HG02973 (cell line): Measurements from ENCODE around the gene METTL5.

Experiments used
- ATAC-seq: cut with Tn5 transposase; IDR thresholded peaks from one replicate; pipeline ENCODE4 v1.9.1; 2021; ENCODE audit warnings: moderate library complexity; ENCODE audit not compliant: unreplicated experiment

METTL5 gene

DNA sequence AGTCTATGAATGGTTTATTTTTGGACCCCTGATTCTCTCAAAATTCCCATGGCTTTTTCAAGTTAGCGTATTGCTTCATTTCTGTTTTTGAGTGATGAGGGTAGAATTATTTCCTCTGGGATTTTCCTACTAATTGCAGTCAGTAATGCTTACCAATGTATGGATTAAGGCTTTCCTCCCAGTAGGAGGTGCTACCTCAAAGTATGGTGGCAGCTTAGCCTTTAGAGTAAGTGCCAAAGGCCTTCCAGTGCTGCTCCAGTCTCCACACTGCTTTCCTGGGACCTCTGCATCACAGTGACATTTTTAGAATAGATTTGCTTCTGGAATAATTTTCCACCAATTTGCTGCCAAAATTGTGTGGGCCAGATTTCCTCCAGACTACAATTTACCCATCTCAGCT is 42.2 kb downstream of the METTL5 start:
- no peak for ATAC-seq

DNA sequence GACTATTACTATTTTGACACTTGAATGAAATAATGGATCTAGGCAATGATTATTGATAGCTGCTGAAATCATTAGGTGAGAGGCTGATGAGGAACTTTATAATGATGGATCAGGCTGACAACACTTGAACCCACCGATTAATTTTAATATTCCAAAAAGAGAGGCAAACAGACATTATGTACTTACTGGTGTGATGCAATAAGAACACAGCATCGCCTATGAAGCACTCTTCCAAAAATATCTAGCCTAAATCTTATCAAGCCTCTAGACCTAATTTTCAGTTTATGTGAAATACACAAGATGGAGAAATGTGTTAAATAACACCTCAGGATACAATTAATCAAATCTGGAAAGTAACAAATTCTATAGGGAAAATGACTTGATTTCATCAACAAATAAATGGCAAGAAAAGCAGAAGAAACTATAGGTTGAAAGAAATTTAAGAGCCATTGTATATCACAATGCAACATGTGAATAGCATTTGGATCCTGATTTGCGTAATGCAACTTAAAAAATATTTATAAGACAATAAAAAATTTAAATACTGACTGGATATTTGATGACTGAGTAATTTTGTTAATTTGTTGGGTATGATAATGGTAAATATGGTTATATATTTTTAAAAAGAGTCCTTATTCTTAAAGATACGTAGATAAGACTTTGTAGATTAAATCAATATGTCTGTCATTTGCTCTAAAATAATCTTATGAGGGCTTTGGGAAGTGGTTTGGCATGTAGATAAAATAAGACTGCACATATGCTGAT is 43.3 kb downstream of the METTL5 start:
- ATAC-seq, result no peak

DNA sequence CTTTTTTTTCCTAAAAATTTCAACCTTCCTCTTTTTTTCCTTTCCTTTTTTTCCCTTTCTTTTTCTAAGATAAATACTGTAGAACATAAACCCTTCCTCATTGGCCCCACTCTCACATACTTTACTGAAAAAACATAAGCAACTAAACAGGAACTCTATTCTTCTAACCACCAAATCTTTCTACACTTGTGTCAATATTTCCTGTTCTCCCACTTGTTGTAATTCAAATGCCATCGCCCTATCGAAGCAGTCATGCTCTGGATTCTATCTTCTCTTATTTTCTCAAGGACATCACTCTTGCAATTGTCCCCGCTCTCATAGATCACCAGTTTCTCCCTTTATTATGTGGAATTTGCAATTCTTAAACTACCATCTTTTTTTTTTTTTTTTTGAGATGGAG is 46.3 kb downstream of the METTL5 start:
- no peak for ATAC-seq

DNA sequence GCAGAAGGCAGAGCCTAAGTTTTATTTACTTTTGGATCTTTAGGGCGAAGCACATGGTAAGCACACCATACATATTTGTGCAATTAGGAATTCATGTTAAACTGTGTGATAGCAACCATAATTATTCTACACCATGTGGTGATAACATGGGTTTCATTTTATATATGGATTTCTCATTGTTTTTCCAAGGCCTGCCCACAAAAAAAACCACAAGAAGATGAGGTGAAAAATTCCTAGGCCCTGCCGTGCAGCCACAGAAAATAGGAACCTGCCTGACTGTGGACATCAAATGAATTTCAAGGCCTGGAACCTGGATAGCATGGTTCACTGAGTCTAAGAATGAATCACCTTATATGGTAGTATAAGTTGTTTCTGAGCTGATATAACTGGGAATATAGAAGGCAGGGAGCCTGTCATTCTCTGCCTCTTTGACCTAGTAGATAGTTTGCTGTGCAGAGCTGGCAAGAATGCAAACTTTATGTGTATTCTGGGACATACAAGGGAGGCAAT is 48.4 kb downstream of the METTL5 start:
- ATAC-seq, result no peak

DNA sequence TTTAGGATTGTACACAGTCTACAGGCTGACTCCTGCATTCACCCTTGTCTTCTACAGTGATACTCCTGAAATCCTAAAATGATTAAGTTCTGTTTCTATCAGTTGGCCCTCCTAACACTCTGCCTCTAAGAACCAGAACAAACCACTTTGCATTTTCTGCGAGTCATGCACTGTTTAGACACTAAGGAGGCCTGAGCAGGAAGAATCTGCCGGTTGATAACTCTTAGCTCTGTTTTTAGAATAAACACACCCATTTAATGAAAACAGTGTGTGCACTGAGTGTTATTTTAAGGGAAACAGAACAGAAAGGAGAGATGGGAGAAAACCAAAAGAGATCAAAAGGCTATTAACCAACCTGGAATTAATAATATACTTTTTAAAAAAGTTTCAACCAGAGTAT is 48.9 kb downstream of the METTL5 start:
- ATAC-seq, result no peak

DNA sequence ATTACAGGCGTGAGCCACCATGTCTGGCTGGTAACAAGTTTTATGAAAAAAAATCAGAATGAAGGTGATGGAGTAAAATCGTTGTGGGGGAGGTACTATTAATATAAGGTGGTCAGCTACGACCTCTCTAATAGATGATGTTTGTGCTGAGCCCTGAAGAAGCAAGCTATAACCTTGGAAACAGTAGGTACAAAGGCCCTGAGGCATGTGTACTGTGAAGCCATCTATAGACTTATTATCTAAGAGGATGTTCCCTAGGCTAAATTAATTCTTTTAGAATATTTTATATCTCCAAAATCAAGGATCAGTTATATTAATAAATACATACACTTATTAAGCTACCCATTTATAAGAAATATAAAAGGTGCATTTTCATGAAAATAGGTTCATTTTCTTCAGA is 49.4 kb downstream of the METTL5 start:
- no peak for ATAC-seq

DNA sequence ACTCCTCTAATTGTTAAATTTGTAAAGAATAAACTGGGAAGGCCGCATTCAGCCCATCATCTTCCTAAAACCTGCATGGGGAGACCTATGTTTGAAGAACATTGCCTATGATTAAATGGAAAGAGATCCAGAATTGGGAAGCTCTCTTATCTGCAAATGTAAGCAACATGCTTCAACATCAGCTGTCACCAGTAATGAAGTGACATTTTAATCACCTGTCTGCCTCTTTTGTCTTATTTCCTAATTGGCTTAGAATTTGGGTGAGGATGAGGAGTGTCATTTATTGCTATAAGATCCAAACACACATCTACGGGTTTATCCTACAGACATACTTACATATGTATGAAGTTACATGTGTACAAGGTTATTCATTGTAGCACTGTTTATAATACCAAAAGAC is 52.1 kb downstream of the METTL5 start:
- ATAC-seq, result no peak

DNA sequence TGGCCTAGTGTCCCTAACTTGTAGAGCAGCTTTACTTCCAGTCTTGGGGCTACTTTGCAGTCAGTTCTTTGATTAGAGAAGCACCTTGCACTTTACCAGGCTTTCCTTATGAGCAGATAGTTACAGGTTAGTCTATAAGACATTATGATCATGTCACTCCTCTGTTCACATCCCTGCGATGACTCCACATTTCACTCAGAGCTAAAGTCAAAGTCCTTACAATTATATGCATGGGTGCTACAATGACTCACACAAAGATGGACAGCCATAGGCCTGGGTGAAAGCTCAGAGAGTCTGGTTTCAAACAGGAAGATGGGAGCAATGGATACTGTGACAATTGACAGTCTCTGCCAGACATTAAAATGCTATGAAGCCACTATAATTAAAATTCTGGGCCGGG is 53.1 kb downstream of the METTL5 start:
- ATAC-seq, result no peak

DNA sequence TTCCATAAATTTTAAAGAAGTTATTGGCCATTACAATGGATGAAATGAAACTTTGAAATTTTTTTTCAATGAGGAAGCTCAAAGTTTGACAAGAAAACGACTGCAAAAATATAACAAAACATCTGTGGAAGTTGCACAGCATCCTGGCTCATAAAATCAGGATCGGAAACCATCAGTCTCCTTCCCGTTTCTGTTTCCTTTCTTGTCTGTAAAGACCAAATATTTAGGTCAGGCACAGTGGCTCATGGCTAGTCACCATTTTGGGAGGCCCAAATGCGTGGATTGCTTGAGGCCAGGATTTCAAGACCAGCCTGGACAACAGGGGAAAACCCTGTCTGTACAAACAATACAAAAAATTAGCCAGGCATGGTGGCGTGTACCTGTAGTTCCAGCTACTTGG is 53.7 kb downstream of the METTL5 start:
- no peak for ATAC-seq

DNA sequence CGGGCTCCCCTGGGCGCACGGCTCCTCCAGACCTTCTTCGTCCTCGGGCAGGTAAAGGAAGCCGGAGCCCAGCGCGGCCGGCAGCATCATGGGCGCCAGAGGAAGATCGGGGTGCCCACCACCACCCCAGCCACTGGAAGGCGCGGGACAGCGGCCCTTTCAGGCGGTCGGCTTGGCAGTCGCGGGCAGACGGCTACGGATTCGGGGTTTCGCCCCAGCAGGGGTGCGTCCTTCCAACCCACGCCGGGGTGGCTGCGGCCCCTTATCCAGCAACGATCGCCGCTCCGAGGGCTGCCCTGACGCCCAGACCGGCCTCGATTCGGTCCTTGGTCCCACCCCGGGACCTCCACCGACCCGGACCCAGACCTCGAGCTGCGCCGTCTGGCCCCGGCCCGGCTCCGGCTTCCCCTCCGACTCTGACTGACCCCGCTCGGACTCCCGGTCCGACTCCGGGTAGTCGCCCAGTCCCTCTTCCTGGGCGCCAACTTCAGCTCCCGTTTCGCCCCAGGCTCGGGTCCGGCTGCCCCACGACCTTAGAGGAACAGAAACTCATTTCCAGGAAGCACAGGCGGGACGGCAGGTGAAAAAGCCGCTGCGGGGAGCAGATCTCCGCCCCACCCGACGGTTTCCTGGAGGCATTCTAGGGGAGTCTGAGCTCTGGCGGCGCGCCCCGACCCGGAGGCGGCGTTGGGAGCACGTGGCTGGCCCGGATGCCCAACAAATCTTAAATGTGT is 56.3 kb downstream of the METTL5 start:
- no peak for ATAC-seq

DNA sequence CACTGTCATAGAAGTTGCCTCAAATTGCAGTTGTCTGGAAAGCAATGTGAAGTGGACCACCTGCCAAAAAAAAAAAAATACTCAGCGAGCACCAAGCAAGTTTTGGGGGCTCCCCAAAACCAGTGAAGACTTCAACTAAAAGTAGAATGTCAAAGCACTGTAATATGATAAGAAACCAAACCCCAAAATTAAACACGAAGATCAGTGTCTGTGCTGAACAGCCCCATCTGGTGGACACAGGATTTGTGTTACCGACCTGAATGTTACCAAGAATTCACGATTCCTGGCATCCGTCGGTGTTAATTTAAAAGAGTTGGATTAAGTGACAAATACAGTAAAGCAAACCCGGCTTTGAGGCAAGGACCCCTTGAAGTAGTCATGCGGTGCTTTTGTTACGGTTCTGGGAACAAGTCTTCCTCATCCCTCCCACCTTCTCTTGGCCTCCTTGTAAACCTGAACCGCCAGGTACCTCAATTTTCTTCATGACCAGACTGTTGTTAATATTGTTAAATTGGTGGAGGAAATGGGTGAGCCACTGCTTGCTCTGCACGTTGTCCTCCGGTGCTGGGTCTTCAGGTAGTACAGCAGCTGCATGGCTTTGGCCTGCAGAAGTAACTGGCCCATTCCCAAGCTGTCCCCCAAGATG is 57.3 kb downstream of the METTL5 start:
- ATAC-seq, result no peak

DNA sequence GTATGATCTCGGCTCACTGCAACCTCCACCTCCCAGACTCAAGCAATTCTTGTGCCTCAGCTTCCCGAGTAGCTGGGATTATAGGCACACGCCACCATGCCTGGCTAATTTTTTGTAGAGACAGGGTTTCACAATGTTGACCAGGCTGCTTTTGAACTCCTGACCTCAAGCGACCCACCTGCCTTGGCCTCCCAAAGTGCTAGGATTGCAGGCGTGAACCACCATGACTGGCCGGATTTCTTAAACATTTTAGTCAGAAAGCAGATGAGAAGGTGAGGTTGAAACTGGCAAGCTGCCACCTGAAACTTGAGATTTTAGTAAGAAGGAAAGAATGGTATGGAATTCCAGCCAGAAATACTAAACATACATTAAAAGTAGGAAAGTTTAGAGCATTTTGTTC is 59.2 kb downstream of the METTL5 start:
- ATAC-seq, result no peak

DNA sequence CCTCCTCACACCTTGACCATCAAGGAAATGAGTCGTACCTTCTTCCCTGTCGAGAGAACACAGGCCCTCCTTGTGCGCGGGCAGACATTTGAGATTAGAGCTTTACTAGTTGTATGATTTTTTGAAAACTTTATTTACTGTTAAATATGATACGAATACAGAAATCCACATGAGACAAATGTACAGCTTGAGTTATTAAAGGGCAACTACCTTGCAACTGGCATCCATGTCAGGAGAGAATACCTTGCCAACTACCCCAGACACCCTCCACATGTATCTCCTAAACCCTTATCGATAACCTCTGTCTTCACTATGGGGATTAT is 62.8 kb downstream of the METTL5 start:
- ATAC-seq, result no peak
